ENCODE data around the gene KRTAP6-1.

Gene KRTAP6-1

GRCh38 chr21:30613836-30614235 lies at the start of gene KRTAP6-1:
Gene KRTAP6-1 (minus strand): TSS chr21:30613930. CDS start chr21:30613904, 26 bp downstream.
- Mint-ChIP-seq H3K27me3 (no peaks in the 10 kb centered on the region), H3K4me3 (no peak within 1 kb of the TSS), H3K9me3 (peaks cover 5% of the 10 kb centered on the region), H3K27ac (ENCODE audit: low read depth) (no peak within 1 kb of the TSS), H3K36me3 (ENCODE audit: insufficient read depth) (no peaks in the 10 kb centered on the region), H3K4me1 (no peaks in the 10 kb centered on the region)
- ATAC-seq (replicated peaks; ENCODE audit: extremely low read depth, poor library complexity, severe bottlenecking) (no peak), DNase-seq (ENCODE audit: low spot score in 2 of 2) (no peak)

GRCh38 chr21:30652891-30653290 lies 39.2 kb upstream of the KRTAP6-1 start:
- Mint-ChIP-seq H3K9me3 (no peaks in the 10 kb centered on the region), H3K27ac (ENCODE audit: low read depth) (no peak overlapping the region), H3K27me3 (no peaks in the 10 kb centered on the region), H3K4me1 (no peaks in the 10 kb centered on the region), H3K4me3 (no peak overlapping the region), H3K36me3 (ENCODE audit: insufficient read depth) (no peaks in the 10 kb centered on the region)
- DNase-seq (ENCODE audit: low spot score in 2 of 2) (no peak), ATAC-seq (replicated peaks; ENCODE audit: extremely low read depth, poor library complexity, severe bottlenecking) (no peak)

GRCh38 chr21:30646904-30647414 lies 33.2 kb upstream of the KRTAP6-1 start:
- H3K27ac Mint-ChIP-seq (ENCODE audit: low read depth), result no peak overlapping the region
- no peak for DNase-seq (ENCODE audit: low spot score in 2 of 2)
- H3K27me3 Mint-ChIP-seq, result no peaks in the 10 kb centered on the region
- H3K4me3 Mint-ChIP-seq, result no peak overlapping the region
- H3K36me3 Mint-ChIP-seq (ENCODE audit: insufficient read depth), result no peaks in the 10 kb centered on the region
- no peaks in the 10 kb centered on the region for H3K4me1 Mint-ChIP-seq
- peaks cover 5% of the 10 kb centered on the region for H3K9me3 Mint-ChIP-seq
- no peak for ATAC-seq (replicated peaks; ENCODE audit: extremely low read depth, poor library complexity, severe bottlenecking)

- DNase-seq (ENCODE audit: low spot score in 2 of 2) (no peak), ATAC-seq (replicated peaks; ENCODE audit: extremely low read depth, poor library complexity, severe bottlenecking) (no peak)
- H3K4me1 Mint-ChIP-seq, result no peaks in the 10 kb centered on the region
- H3K27me3 Mint-ChIP-seq, result no peaks in the 10 kb centered on the region
- H3K9me3 Mint-ChIP-seq, result peaks cover 5% of the 10 kb centered on the region
- H3K36me3 Mint-ChIP-seq (ENCODE audit: insufficient read depth), result no peaks in the 10 kb centered on the region
- H3K4me3 Mint-ChIP-seq, result no peak within 1 kb of the TSS
- no peak within 1 kb of the TSS for H3K27ac Mint-ChIP-seq (ENCODE audit: low read depth)
Measured at GRCh38 chr21:30642564-30642963, 28.8 kb upstream of the KRTAP6-1 start, which contains the start of gene KRTAP20-3. Gene KRTAP20-3 (plus strand): TSS chr21:30642864.

- no peaks in the 10 kb centered on the region for H3K27me3 Mint-ChIP-seq
- DNase-seq (ENCODE audit: low spot score in 2 of 2), result no peak
Measured at GRCh38 chr21:30638686-30639085, 25.0 kb upstream of the KRTAP6-1 start.

GRCh38 chr21:30634906-30635305 lies 21.2 kb upstream of the KRTAP6-1 start, which contains the start of gene KRTAP20-2:
Gene KRTAP20-2 (plus strand): TSS chr21:30635206. CDS start chr21:30635264, 58 bp downstream.
- no peaks in the 10 kb centered on the region for H3K36me3 Mint-ChIP-seq (ENCODE audit: insufficient read depth)
- no peaks in the 10 kb centered on the region for H3K4me1 Mint-ChIP-seq
- no peak for DNase-seq (ENCODE audit: low spot score in 2 of 2)
- peaks cover 8% of the 10 kb centered on the region for H3K9me3 Mint-ChIP-seq
- no peak for ATAC-seq (replicated peaks; ENCODE audit: extremely low read depth, poor library complexity, severe bottlenecking)
- H3K4me3 Mint-ChIP-seq, result no peak within 1 kb of the TSS
- no peaks in the 10 kb centered on the region for H3K27me3 Mint-ChIP-seq
- no peak within 1 kb of the TSS for H3K27ac Mint-ChIP-seq (ENCODE audit: low read depth)

More at GRCh38 chr21:30638686-30639085, 25.0 kb upstream of the KRTAP6-1 start:
- Mint-ChIP-seq H3K4me3 (no peak overlapping the region), H3K9me3 (peaks cover 3% of the 10 kb centered on the region), H3K36me3 (ENCODE audit: insufficient read depth) (no peaks in the 10 kb centered on the region), H3K4me1 (no peaks in the 10 kb centered on the region), H3K27ac (ENCODE audit: low read depth) (no peak overlapping the region)
- no peak for ATAC-seq (replicated peaks; ENCODE audit: extremely low read depth, poor library complexity, severe bottlenecking)

- H3K4me3 Mint-ChIP-seq, result no peak overlapping the region
- ATAC-seq (replicated peaks; ENCODE audit: extremely low read depth, poor library complexity, severe bottlenecking), result no peak
- H3K36me3 Mint-ChIP-seq (ENCODE audit: insufficient read depth), result no peaks in the 10 kb centered on the region
Measured at GRCh38 chr21:30629200-30629599, 15.5 kb upstream of the KRTAP6-1 start.

GRCh38 chr21:30628109-30628508 lies 14.4 kb upstream of the KRTAP6-1 start:
- ATAC-seq (replicated peaks; ENCODE audit: extremely low read depth, poor library complexity, severe bottlenecking) (no peak), DNase-seq (ENCODE audit: low spot score in 2 of 2) (no peak)
- no peaks in the 10 kb centered on the region for H3K27me3 Mint-ChIP-seq
- no peaks in the 10 kb centered on the region for H3K4me1 Mint-ChIP-seq
- no peaks in the 10 kb centered on the region for H3K36me3 Mint-ChIP-seq (ENCODE audit: insufficient read depth)
- H3K27ac Mint-ChIP-seq (ENCODE audit: low read depth), result no peak overlapping the region
- H3K4me3 Mint-ChIP-seq, result no peak overlapping the region
- H3K9me3 Mint-ChIP-seq, result peaks cover 12% of the 10 kb centered on the region

More at GRCh38 chr21:30629200-30629599, 15.5 kb upstream of the KRTAP6-1 start:
- Mint-ChIP-seq H3K4me1 (no peaks in the 10 kb centered on the region), H3K27me3 (no peaks in the 10 kb centered on the region), H3K27ac (ENCODE audit: low read depth) (no peak overlapping the region), H3K9me3 (peaks cover 12% of the 10 kb centered on the region)
- no peak for DNase-seq (ENCODE audit: low spot score in 2 of 2)

- DNase-seq (ENCODE audit: low spot score in 2 of 2), result no peak
- Mint-ChIP-seq H3K4me3 (no peak overlapping the region), H3K36me3 (ENCODE audit: insufficient read depth) (no peaks in the 10 kb centered on the region), H3K9me3 (peaks cover 4% of the 10 kb centered on the region), H3K27ac (ENCODE audit: low read depth) (no peak overlapping the region), H3K27me3 (no peaks in the 10 kb centered on the region), H3K4me1 (no peaks in the 10 kb centered on the region)
- ATAC-seq (replicated peaks; ENCODE audit: extremely low read depth, poor library complexity, severe bottlenecking), result no peak
Measured at GRCh38 chr21:30625449-30626165, 11.9 kb upstream of the KRTAP6-1 start.

GRCh38 chr21:30623362-30623761 lies 9.6 kb upstream of the KRTAP6-1 start:
- Mint-ChIP-seq H3K27ac (ENCODE audit: low read depth) (no peak overlapping the region), H3K4me3 (no peak overlapping the region), H3K4me1 (no peaks in the 10 kb centered on the region), H3K36me3 (ENCODE audit: insufficient read depth) (no peaks in the 10 kb centered on the region), H3K27me3 (no peaks in the 10 kb centered on the region), H3K9me3 (no peaks in the 10 kb centered on the region)
- DNase-seq (ENCODE audit: low spot score in 2 of 2) (no peak), ATAC-seq (replicated peaks; ENCODE audit: extremely low read depth, poor library complexity, severe bottlenecking) (no peak)

- Mint-ChIP-seq H3K27ac (ENCODE audit: low read depth) (no peak within 1 kb of the TSS), H3K27me3 (no peaks in the 10 kb centered on the region), H3K4me1 (no peaks in the 10 kb centered on the region), H3K36me3 (ENCODE audit: insufficient read depth) (no peaks in the 10 kb centered on the region), H3K9me3 (no peaks in the 10 kb centered on the region), H3K4me3 (no peak within 1 kb of the TSS)
- ATAC-seq (replicated peaks; ENCODE audit: extremely low read depth, poor library complexity, severe bottlenecking) (no peak), DNase-seq (ENCODE audit: low spot score in 2 of 2) (no peak)
Measured at GRCh38 chr21:30620522-30620921, 6.8 kb upstream of the KRTAP6-1 start, which contains the start of gene KRTAP20-4. Gene KRTAP20-4 (plus strand): TSS chr21:30620627.

GRCh38 chr21:30620080-30620479 lies 6.3 kb upstream of the KRTAP6-1 start:
- Mint-ChIP-seq H3K27me3 (no peaks in the 10 kb centered on the region), H3K4me1 (no peaks in the 10 kb centered on the region), H3K9me3 (no peaks in the 10 kb centered on the region), H3K27ac (ENCODE audit: low read depth) (no peak overlapping the region), H3K36me3 (ENCODE audit: insufficient read depth) (no peaks in the 10 kb centered on the region), H3K4me3 (no peak overlapping the region)
- DNase-seq (ENCODE audit: low spot score in 2 of 2), result no peak
- ATAC-seq (replicated peaks; ENCODE audit: extremely low read depth, poor library complexity, severe bottlenecking), result no peak

- no peaks in the 10 kb centered on the region for H3K4me1 Mint-ChIP-seq
- ATAC-seq (replicated peaks; ENCODE audit: extremely low read depth, poor library complexity, severe bottlenecking) (no peak), DNase-seq (ENCODE audit: low spot score in 2 of 2) (no peak)
- H3K27ac Mint-ChIP-seq (ENCODE audit: low read depth), result no peak within 1 kb of the TSS
- no peaks in the 10 kb centered on the region for H3K9me3 Mint-ChIP-seq
- no peaks in the 10 kb centered on the region for H3K27me3 Mint-ChIP-seq
- H3K36me3 Mint-ChIP-seq (ENCODE audit: insufficient read depth), result no peaks in the 10 kb centered on the region
- no peak within 1 kb of the TSS for H3K4me3 Mint-ChIP-seq
Measured at GRCh38 chr21:30616125-30616524, 2.4 kb upstream of the KRTAP6-1 start, which contains the start of gene KRTAP20-1. Gene KRTAP20-1 (plus strand): TSS chr21:30616425. CDS start chr21:30616455, 30 bp downstream.
